LNCaP clone FGC (cell line): Measurements from ENCODE around the gene NDRG4.

Source experiments
- DNase-seq: peaks from one replicate; pipeline ENCODE4 v3.0.0-alpha.2; 2011; ENCODE audit warnings: low read depth
- H3K4me3 ChIP-seq: 2 replicates; pipeline ENCODE4 v1.5.1; 2011; ENCODE audit warnings: mild to moderate bottlenecking, low read depth, low read length, control low read depth
- TF ChIP-seq, protein P1 (sequence below): IDR thresholded peaks from 2 replicates; pipeline ENCODE4 v1.5.1; 2012; ENCODE audit warnings: mild to moderate bottlenecking; ENCODE audit not compliant: control insufficient read depth, insufficient read depth; ENCODE audit errors: extremely low read depth

NDRG4 gene, protein sequence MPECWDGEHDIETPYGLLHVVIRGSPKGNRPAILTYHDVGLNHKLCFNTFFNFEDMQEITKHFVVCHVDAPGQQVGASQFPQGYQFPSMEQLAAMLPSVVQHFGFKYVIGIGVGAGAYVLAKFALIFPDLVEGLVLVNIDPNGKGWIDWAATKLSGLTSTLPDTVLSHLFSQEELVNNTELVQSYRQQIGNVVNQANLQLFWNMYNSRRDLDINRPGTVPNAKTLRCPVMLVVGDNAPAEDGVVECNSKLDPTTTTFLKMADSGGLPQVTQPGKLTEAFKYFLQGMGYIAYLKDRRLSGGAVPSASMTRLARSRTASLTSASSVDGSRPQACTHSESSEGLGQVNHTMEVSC

DNA sequence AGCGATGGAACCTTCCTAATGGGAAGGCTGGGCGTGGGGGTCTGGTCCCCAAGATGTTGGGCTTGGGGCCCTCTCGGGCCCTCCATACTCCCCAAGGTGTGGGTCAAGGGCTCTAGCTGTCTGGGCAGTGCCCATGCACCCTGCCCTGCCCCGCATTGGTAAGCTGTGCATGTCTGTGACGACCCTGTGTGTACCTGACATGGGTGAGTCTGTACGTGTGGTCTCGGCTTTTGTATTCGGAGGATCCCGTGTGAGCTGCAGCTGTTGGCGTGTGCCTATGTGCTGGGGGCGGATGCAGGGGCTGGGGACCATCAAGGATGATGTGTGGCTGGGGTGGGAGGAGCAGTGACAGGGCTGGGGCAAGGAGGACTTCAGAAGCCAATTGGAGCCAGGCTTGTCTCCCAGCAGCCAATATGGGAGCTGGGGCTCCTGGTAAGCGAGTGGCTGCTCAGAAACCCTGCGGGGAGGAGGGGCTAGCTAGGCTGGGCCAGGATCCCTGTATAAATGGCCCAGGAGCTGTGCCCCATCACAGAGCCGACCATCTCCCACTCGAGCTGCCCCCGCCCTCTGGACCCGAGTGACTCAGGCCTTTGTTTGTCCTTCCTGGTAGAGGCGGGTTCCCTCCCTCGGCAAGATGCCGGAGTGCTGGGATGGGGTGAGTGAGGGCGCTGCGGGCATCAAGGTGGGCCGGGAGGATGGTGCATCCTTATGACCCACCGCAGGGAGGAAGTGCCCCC, at the start of gene NDRG4:
Gene NDRG4, plus strand, starts transcription at position 529 of the 737 bp plus-strand sequence. Its CDS starts 106 bp downstream, at position 635.
- DNase-seq, result no peak
- no peak within 1 kb of the TSS for H3K4me3 ChIP-seq
- TF ChIP-seq, protein P1, sequence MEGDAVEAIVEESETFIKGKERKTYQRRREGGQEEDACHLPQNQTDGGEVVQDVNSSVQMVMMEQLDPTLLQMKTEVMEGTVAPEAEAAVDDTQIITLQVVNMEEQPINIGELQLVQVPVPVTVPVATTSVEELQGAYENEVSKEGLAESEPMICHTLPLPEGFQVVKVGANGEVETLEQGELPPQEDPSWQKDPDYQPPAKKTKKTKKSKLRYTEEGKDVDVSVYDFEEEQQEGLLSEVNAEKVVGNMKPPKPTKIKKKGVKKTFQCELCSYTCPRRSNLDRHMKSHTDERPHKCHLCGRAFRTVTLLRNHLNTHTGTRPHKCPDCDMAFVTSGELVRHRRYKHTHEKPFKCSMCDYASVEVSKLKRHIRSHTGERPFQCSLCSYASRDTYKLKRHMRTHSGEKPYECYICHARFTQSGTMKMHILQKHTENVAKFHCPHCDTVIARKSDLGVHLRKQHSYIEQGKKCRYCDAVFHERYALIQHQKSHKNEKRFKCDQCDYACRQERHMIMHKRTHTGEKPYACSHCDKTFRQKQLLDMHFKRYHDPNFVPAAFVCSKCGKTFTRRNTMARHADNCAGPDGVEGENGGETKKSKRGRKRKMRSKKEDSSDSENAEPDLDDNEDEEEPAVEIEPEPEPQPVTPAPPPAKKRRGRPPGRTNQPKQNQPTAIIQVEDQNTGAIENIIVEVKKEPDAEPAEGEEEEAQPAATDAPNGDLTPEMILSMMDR, result no peak

DNA sequence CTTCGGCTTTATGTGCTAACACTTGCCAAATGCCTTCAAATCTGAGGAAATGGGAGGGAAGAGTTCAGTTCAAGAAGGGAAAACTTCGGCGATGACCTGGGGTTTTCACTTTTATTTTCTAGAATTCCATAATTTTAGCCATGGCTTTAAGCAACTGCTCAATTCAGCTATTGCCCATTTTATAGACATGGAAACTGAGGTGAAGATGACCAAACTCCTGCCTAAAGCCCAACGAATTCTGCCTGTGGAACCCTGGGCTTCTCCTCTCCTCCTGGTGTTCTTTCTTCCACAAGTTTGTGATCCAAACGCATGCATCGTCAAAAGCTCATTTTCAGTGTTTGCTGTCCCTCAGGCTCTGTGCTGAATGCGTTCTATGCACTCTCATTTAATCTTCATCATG, 49.4 kb upstream of the NDRG4 start:
- TF ChIP-seq, protein P1, result no peak
- no peak for DNase-seq
- H3K4me3 ChIP-seq, result no peak overlapping the region

DNA sequence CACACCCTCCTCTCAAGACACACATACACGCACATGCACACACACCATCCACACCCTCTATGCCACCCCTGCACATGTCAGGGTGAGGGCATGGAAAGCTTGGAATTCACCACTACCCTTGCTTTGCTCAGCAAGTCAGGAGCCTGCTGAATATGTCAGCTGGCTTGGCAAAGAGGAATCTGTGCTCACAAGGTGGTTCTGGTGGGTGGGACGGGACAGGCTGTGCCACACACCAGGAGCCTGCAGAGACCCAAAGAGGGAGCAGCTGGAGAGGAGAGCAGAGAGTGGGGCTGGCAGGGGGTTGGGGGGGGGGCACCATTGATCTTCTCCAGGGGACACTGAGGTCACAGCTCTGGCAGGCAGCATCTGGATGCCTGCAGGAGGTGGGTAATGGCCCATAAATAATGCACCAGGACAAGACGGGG, 48.7 kb upstream of the NDRG4 start:
- H3K4me3 ChIP-seq, result no peak overlapping the region
- TF ChIP-seq, protein P1, result no peak
- no peak for DNase-seq

DNA sequence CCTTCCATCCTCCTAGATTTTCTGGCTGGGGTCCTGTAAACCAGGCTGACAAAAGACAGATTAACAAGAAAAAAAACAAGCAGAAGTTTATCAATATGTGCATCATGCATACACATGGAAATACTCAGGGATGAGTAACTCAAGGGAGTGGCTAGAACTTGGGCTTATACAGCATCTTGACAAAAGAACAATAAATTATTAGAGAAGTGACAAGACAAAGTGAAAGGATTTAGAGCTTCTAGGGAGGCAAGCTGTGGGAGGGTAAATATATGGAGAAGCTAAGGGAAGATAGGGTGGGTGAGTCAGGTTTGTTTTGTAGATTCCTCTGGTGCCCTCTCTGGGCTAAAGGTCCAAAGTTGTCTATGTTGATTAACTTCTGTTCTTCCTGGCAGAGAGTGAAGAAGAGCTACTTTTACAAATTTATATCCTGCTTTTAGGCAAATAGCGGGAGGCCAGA, 48.0 kb upstream of the NDRG4 start:
- TF ChIP-seq, protein P1, result no peak
- H3K4me3 ChIP-seq, result no peak overlapping the region
- no peak for DNase-seq

- TF ChIP-seq, protein P1, result no peak
- no peak for DNase-seq
- no peak overlapping the region for H3K4me3 ChIP-seq
Observed at GRCh38 chr16:58452640-58453039, 47.3 kb upstream of the NDRG4 start.

DNA sequence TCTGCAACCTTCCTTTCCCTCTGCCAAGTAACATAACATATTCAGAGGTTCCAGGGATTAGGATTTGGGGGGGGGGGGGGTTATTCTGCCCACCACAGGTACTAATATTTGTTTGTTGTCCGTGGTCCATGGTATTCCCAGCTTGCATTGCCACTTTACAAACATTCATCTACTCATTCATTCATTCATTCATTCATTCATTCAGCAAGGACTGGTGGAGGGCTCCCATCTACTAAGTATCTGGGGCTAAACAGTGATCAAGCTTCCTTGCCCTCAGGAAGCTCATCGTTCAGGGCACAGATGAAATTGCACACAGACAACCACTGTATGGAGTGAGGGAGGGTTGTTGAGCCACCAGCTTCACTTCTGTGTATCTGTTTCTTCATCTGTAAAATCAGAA, 45.8 kb upstream of the NDRG4 start:
- TF ChIP-seq, protein P1, result no peak
- DNase-seq, result no peak
- no peak overlapping the region for H3K4me3 ChIP-seq
